Prostate gland (tissue), 2 donors: ENCODE data around the gene TMEM213. TPM values are rescaled to one million over a fixed set of nuclear protein-coding genes. Genes with fewer than 3 reads are reported as not detected.

ENCODE experiments used
- DNase-seq: peaks from one replicate; pipeline ENCODE4 v3.0.0-alpha.2; 2019; ENCODE audit warnings: low spot score
- H3K27ac ChIP-seq, 2 donors: fragments of 200-600 bp; sonication (generic); 2 replicates each; pipeline ENCODE4 v1.5.1; 2017 to 2019
- H3K27me3 ChIP-seq: fragments of 200-600 bp; sonication (generic); replicated peaks from 2 replicates; pipeline ENCODE4 v1.5.1; 2019; ENCODE audit not compliant: insufficient read depth
- H3K36me3 ChIP-seq, 2 donors: fragments of 200-600 bp; sonication (generic); 1 replicate in 1 of 2; 2 replicates in 1 of 2; pipeline versions ENCODE4 v1.5.1 to v1.8.1; 2017 to 2019
- H3K4me1 ChIP-seq: fragments of 200-600 bp; sonication (generic); replicated peaks from 2 replicates; pipeline ENCODE4 v1.5.1; 2019
- H3K4me3 ChIP-seq, 2 donors: fragments of 200-600 bp; sonication (generic); 2 replicates each; pipeline ENCODE4 v1.5.1; 2017 to 2019
- H3K9me3 ChIP-seq: fragments of 200-600 bp; sonication (generic); 2 replicates; pipeline ENCODE4 v1.5.1; 2017
- CTCF ChIP-seq, 4 experiments: fragments of 200-600 bp in 2 of 4; fragments of 450-650 bp in 2 of 4; sonication (generic) in 2 of 4; IDR thresholded peaks; 1 replicate in 3 of 4; 2 replicates in 1 of 4; pipeline ENCODE4 v1.5.1; 2016 to 2019; ENCODE audit warnings: antibody characterized with exemption in 4 of 4, mild to moderate bottlenecking in 2 of 4, moderate library complexity in 2 of 4
- POLR2A ChIP-seq: fragments of 450-650 bp; IDR thresholded peaks from one replicate; pipeline ENCODE4 v1.6.1; 2016; ENCODE audit warnings: antibody characterized with exemption, mild to moderate bottlenecking
- POLR2AphosphoS5 ChIP-seq: sonication (generic); formaldehyde crosslinking; IDR thresholded peaks from one replicate; pipeline ENCODE4 v1.6.1; 2017; ENCODE audit warnings: antibody characterized with exemption
- WGBS: methylation state at CpG from one replicate; pipeline ENCODE4 v1.1.5; 2018; 5-methylcytosine and 5-hydroxymethylcytosine counted together
- intact Hi-C: fragments of 100-400 bp; cut with DNase I; formaldehyde crosslinking; loops from one replicate; pipeline ENCODE4 v1.14.2; 2022
- total RNA-seq, 2 donors: library from RNA; depleted of rRNA; stranded (reverse); fragments of >200 nt; gene quantifications; one replicate each; pipeline ENCODE4 v1.1.0, GENCODE V29; 2016

Gene TMEM213
- total RNA-seq, 2 donors from 2014 or later = 0.55 TPM; not detected in 1

- H3K9me3 ChIP-seq = no peaks in the 10 kb centered on the region
- intact Hi-C loops = no loop called here
- H3K4me3 ChIP-seq = no peak overlapping the region
- H3K36me3 ChIP-seq = no peaks in the 10 kb centered on the region
- H3K27ac ChIP-seq = no peak overlapping the region
- no peak for DNase-seq
- H3K4me1 ChIP-seq = no peaks in the 10 kb centered on the region
- WGBS = 85% methylated on average over 4 of the region's 4 CpGs
- no peak for TF ChIP-seq POLR2A
- TF ChIP-seq CTCF (IDR thresholded peaks at IDR 0.05) = no peak
- no peak for TF ChIP-seq POLR2AphosphoS5
- no peaks in the 10 kb centered on the region for H3K27me3 ChIP-seq
Observed at GRCh38 chr7:138865843-138866242, 68.0 kb downstream of the TMEM213 start.

- H3K4me3 ChIP-seq = no peak overlapping the region
- intact Hi-C loops = no loop called here
- TF ChIP-seq CTCF (IDR thresholded peaks at IDR 0.05) = no peak
- no peak for TF ChIP-seq POLR2AphosphoS5
- TF ChIP-seq POLR2A = no peak
- H3K4me1 ChIP-seq = no peaks in the 10 kb centered on the region
- 91% methylated on average over 9 of the region's 9 CpGs for WGBS
- DNase-seq = no peak
- H3K27me3 ChIP-seq = no peaks in the 10 kb centered on the region
- H3K9me3 ChIP-seq = no peaks in the 10 kb centered on the region
- no peaks in the 10 kb centered on the region for H3K36me3 ChIP-seq
- H3K27ac ChIP-seq = no peak overlapping the region
Observed at GRCh38 chr7:138866353-138866752, 68.6 kb downstream of the TMEM213 start.

GRCh38 chr7:138867744-138868143, 70.0 kb downstream of the TMEM213 start:
- Histone ChIP-seq H3K27ac (no peak overlapping the region), H3K27me3 (no peaks in the 10 kb centered on the region), H3K9me3 (no peaks in the 10 kb centered on the region), H3K4me3 (no peak overlapping the region), H3K36me3 (no peaks in the 10 kb centered on the region), H3K4me1 (no peaks in the 10 kb centered on the region)
- intact Hi-C loops = no loop called here
- DNase-seq = no peak
- TF ChIP-seq POLR2A = no peak
- TF ChIP-seq CTCF (IDR thresholded peaks at IDR 0.05) = no peak
- no peak for TF ChIP-seq POLR2AphosphoS5
- WGBS = 95% methylated on average over 19 of the region's 19 CpGs

GRCh38 chr7:138868711-138869110, 70.9 kb downstream of the TMEM213 start:
- no peaks in the 10 kb centered on the region for H3K27me3 ChIP-seq

More at GRCh38 chr7:138868711-138869110, 70.9 kb downstream of the TMEM213 start:
- 93% methylated on average over 14 of the region's 14 CpGs for WGBS
- H3K27ac ChIP-seq = no peak overlapping the region
- intact Hi-C loops = no loop called here
- TF ChIP-seq POLR2A (no peak), CTCF (IDR thresholded peaks at IDR 0.05) (no peak), POLR2AphosphoS5 (no peak)
- H3K36me3 ChIP-seq = no peaks in the 10 kb centered on the region
- DNase-seq = no peak
- H3K4me1 ChIP-seq = no peaks in the 10 kb centered on the region
- H3K9me3 ChIP-seq = no peaks in the 10 kb centered on the region
- H3K4me3 ChIP-seq = no peak overlapping the region
